Gastroesophageal sphincter (tissue), 4 donors: ENCODE measurements around the gene ZBTB22. TPM values are rescaled to one million over a fixed set of nuclear protein-coding genes. Genes with fewer than 3 reads are reported as not detected.

Experiments
- ATAC-seq: fragments of 150-250 bp; one replicate; pipeline ENCODE4 v1.9.1; 2016; ENCODE audit warnings: mild to moderate bottlenecking, moderate library complexity
- H3K27ac ChIP-seq, 4 donors: fragments of 200-600 bp; sonication (generic) in 3 of 4; 1 replicate in 3 of 4; 2 replicates in 1 of 4; pipeline ENCODE4 v1.5.1; 2016 to 2019
- H3K27me3 ChIP-seq: fragments of 200-600 bp; sonication (generic); one replicate; pipeline ENCODE4 v1.5.1; 2019
- H3K36me3 ChIP-seq, 2 donors: fragments of 200-600 bp; sonication (generic); one replicate each; pipeline ENCODE4 v1.5.1; 2019; ENCODE audit warnings: control low read depth in 1 of 2
- H3K4me1 ChIP-seq, 3 donors: fragments of 200-600 bp; sonication (generic); 1 replicate in 2 of 3; 2 replicates in 1 of 3; pipeline ENCODE4 v1.5.1; 2016 to 2019; ENCODE audit warnings: control low read depth in 2 of 3
- H3K4me3 ChIP-seq, 2 donors: fragments of 200-600 bp; sonication (generic); one replicate each; pipeline ENCODE4 v1.5.1; 2019; ENCODE audit warnings: mild to moderate bottlenecking in 1 of 2, moderate library complexity in 1 of 2
- H3K9me3 ChIP-seq, 3 donors: fragments of 200-600 bp; sonication (generic); one replicate each; pipeline ENCODE4 v1.5.1; 2017 to 2019; ENCODE audit warnings: control low read depth in 2 of 3
- CTCF ChIP-seq, 4 experiments: fragments of 200-600 bp in 2 of 4; fragments of 450-650 bp in 2 of 4; sonication (generic) in 1 of 4; IDR thresholded peaks; one replicate each; pipeline ENCODE4 v1.5.1; 2017 to 2019; ENCODE audit warnings: antibody characterized with exemption in 4 of 4, mild to moderate bottlenecking in 2 of 4, moderate library complexity in 2 of 4
- EP300 ChIP-seq: sonication (generic); formaldehyde crosslinking; IDR thresholded peaks from one replicate; pipeline ENCODE4 v1.6.1; 2017; ENCODE audit warnings: antibody characterized with exemption, mild to moderate bottlenecking
- POLR2A ChIP-seq, 2 donors: fragments of 450-650 bp; IDR thresholded peaks; one replicate each; pipeline ENCODE4 v1.6.1; 2017; ENCODE audit warnings: antibody characterized with exemption in 2 of 2, mild to moderate bottlenecking in 2 of 2, moderate library complexity in 1 of 2
- POLR2AphosphoS5 ChIP-seq: sonication (generic); formaldehyde crosslinking; IDR thresholded peaks from one replicate; pipeline ENCODE4 v1.6.1; 2017; ENCODE audit warnings: antibody characterized with exemption
- WGBS, 2 donors: methylation state at CpG; one replicate each; pipeline ENCODE4 v1.1.5; 2018; ENCODE audit warnings: low coverage in 1 of 2; 5-methylcytosine and 5-hydroxymethylcytosine counted together
- total RNA-seq, 4 donors: library from RNA; depleted of rRNA; stranded (reverse); fragments of >200 nt; gene quantifications; one replicate each; pipeline ENCODE4 v1.1.0, GENCODE V29; 2016

The ZBTB22 gene
- total RNA-seq, 4 donors from 2014 or later, result 19.3 to 20.9 (median 20.1) TPM

- Histone ChIP-seq H3K9me3 (no peaks in the 10 kb centered on the region), H3K4me3 (peak overlapping the region; percentile 87 to 92), H3K27me3 (no peaks in the 10 kb centered on the region), H3K27ac (peak overlapping the region; percentile 90 to 99 (median 94)), H3K4me1 (peaks cover 0 to 47% (median 14%) of the 10 kb centered on the region in 3 donors), H3K36me3 (peaks cover 0 to 56% of the 10 kb centered on the region in 2 donors)
- 0% methylated on average over 8 to 26 of the region's 42 CpGs for WGBS, 2 donors
- TF ChIP-seq POLR2AphosphoS5, result peak; percentile 39
- TF ChIP-seq POLR2A (IDR thresholded peaks at IDR 0.05), result peak; percentile 32 to 64
- no peak for TF ChIP-seq EP300
- TF ChIP-seq CTCF (IDR thresholded peaks at IDR 0.05), result no peak
- ATAC-seq, result peak; percentile 61
These were observed 19.4 kb downstream of the ZBTB22 start for GRCh38 chr6:33297956-33298772.

GRCh38 chr6:33297406-33297955 is 20.1 kb downstream of the ZBTB22 start:
- no peak for ATAC-seq

GRCh38 chr6:33296797-33297405 is 20.6 kb downstream of the ZBTB22 start:
- TF ChIP-seq EP300 (no peak), POLR2AphosphoS5 (no peak), POLR2A (IDR thresholded peaks at IDR 0.05) (no peak), CTCF (IDR thresholded peaks at IDR 0.05) (no peak)
- peaks cover 0 to 56% of the 10 kb centered on the region in 2 donors for H3K36me3 ChIP-seq
- ATAC-seq, result no peak
- H3K4me3 ChIP-seq, result peak overlapping the region in 1 of 2 donors; percentile 92
- WGBS, 2 donors, result 61 to 77% methylated on average over 5 to 6 of the region's 12 CpGs
- H3K27ac ChIP-seq, result peak overlapping the region; percentile 90 to 99 (median 94)
- no peaks in the 10 kb centered on the region for H3K9me3 ChIP-seq
- no peaks in the 10 kb centered on the region for H3K27me3 ChIP-seq
- peaks cover 0 to 47% (median 14%) of the 10 kb centered on the region in 3 donors for H3K4me1 ChIP-seq

More at GRCh38 chr6:33297406-33297955, 20.1 kb downstream of the ZBTB22 start:
- no peak for TF ChIP-seq POLR2AphosphoS5
- no peak for TF ChIP-seq EP300
- TF ChIP-seq POLR2A (IDR thresholded peaks at IDR 0.05), result no peak
- TF ChIP-seq CTCF (IDR thresholded peaks at IDR 0.05), result no peak
- H3K9me3 ChIP-seq, result no peaks in the 10 kb centered on the region
- H3K4me1 ChIP-seq, result peaks cover 0 to 47% (median 14%) of the 10 kb centered on the region in 3 donors
- peak overlapping the region; percentile 90 to 99 (median 94) for H3K27ac ChIP-seq
- WGBS, 2 donors, result 7% methylated on average over 3 of the region's 16 CpGs; no CpG with 5 or more reads in 1 of the 2 donors
- H3K4me3 ChIP-seq, result peak overlapping the region; percentile 87 to 92
- H3K36me3 ChIP-seq, result peaks cover 0 to 56% of the 10 kb centered on the region in 2 donors
- H3K27me3 ChIP-seq, result no peaks in the 10 kb centered on the region

- Histone ChIP-seq H3K27ac (peak overlapping the region in 1 of 4 donors; percentile 7), H3K27me3 (no peaks in the 10 kb centered on the region), H3K9me3 (no peaks in the 10 kb centered on the region), H3K4me3 (no peak overlapping the region), H3K4me1 (peaks cover 0 to 42% (median 10%) of the 10 kb centered on the region in 3 donors), H3K36me3 (peaks cover 0 to 60% of the 10 kb centered on the region in 2 donors)
- WGBS, 2 donors, result 73 to 83% methylated on average over 1 to 7 of the region's 15 CpGs
- no peak for ATAC-seq
- TF ChIP-seq POLR2A (IDR thresholded peaks at IDR 0.05), result no peak
- no peak for TF ChIP-seq POLR2AphosphoS5
- no peak for TF ChIP-seq CTCF (IDR thresholded peaks at IDR 0.05)
- TF ChIP-seq EP300, result no peak
These were observed 21.7 kb downstream of the ZBTB22 start for GRCh38 chr6:33295621-33296369.
